Posterior cingulate gyrus (tissue), 11 donors: ENCODE measurements around the gene OR5F1.

ENCODE experiments used
- DNase-seq, 10 donors: peaks; one replicate each; pipeline versions ENCODE4 v3.0.0 to v3.0.0-alpha.2; 2020 to 2021; ENCODE audit warnings: mixed read lengths in 3 of 10
- intact Hi-C: fragments of 100-400 bp; cut with DNase I; formaldehyde crosslinking; loops from one replicate; pipeline ENCODE4 v1.15.1; 2023

OR5F1 gene

GRCh38 chr11:55994525-55994924 lies at the start of gene OR5F1:
Gene OR5F1, minus strand, starts transcription at chr11:55994625. Its CDS starts 0 bp downstream, at chr11:55994625.
- no peak for DNase-seq
- intact Hi-C loops: no loop called here

- intact Hi-C loops: no loop called here
- no peak for DNase-seq
Measured at GRCh38 chr11:56027354-56027753, 32.9 kb upstream of the OR5F1 start, which contains the start of gene OR5AS1. Gene OR5AS1, plus strand, starts transcription at chr11:56027654. Its CDS starts 2,765 bp downstream, at chr11:56030419.

- no peak for DNase-seq
- intact Hi-C loops: no loop called here
Measured at GRCh38 chr11:56013805-56014204, 19.4 kb upstream of the OR5F1 start.

- intact Hi-C loops: no loop called here
Measured at GRCh38 chr11:56010716-56011115, 16.3 kb upstream of the OR5F1 start.

GRCh38 chr11:55970935-55971334 lies 23.5 kb downstream of the OR5F1 start:
- peak in 2 of 10 donors; percentile 41 to 65 for DNase-seq
- intact Hi-C loops: no loop called here

More at GRCh38 chr11:56010716-56011115, 16.3 kb upstream of the OR5F1 start:
- no peak for DNase-seq

- no peak for DNase-seq
- intact Hi-C loops: no loop called here
Measured at GRCh38 chr11:55969845-55970244, 24.6 kb downstream of the OR5F1 start, which contains the start of gene OR10AG1. Gene OR10AG1, minus strand, starts transcription at chr11:55969945. Its CDS starts 38 bp downstream, at chr11:55969907.

- DNase-seq: no peak
- intact Hi-C loops: no loop called here
Measured at GRCh38 chr11:55967914-55968313, 26.5 kb downstream of the OR5F1 start.

- no peak for DNase-seq
- intact Hi-C loops: no loop called here
Measured at GRCh38 chr11:55966391-55966790, 28.0 kb downstream of the OR5F1 start.

GRCh38 chr11:55956521-55956920 lies 37.9 kb downstream of the OR5F1 start:
- intact Hi-C loops: no loop called here
- no peak for DNase-seq

- intact Hi-C loops: loop anchor here (10.0 kb wide), 1 partner anchor 1295 kb away; no protein-coding TSS in a partner anchor
- DNase-seq: peak in 1 of 10 donors; percentile 75
Measured at GRCh38 chr11:55949330-55949729, 45.1 kb downstream of the OR5F1 start.
